Osteocyte (in vitro differentiated cells): ENCODE results near the gene SLC16A12. TPM values are rescaled to one million over a fixed set of nuclear protein-coding genes. Genes with fewer than 3 reads are reported as not detected.
A peak's percentile ranks its signal among the peaks of the same experiment; 100 is the strongest.

ENCODE experiments used
- DNase-seq: peaks from one replicate; pipeline ENCODE4 v3.0.0; 2021; ENCODE audit warnings: mixed read lengths; ENCODE audit not compliant: unreplicated experiment; ENCODE audit errors: extremely low spot score
- H3K27ac Mint-ChIP-seq: one replicate; pipeline ENCODE4 v1.8.0; 2021; ENCODE audit warnings: mild to moderate bottlenecking, mixed read lengths; ENCODE audit not compliant: unreplicated experiment
- H3K27me3 Mint-ChIP-seq: one replicate; pipeline ENCODE4 v1.8.0; 2021; ENCODE audit warnings: mixed read lengths; ENCODE audit not compliant: unreplicated experiment
- H3K36me3 Mint-ChIP-seq: one replicate; pipeline ENCODE4 v1.8.0; 2021; ENCODE audit warnings: mixed read lengths; ENCODE audit not compliant: unreplicated experiment
- H3K4me1 Mint-ChIP-seq: one replicate; pipeline ENCODE4 v1.8.0; 2021; ENCODE audit warnings: mixed read lengths; ENCODE audit not compliant: unreplicated experiment
- H3K4me3 Mint-ChIP-seq: one replicate; pipeline ENCODE4 v1.8.0; 2021; ENCODE audit warnings: mild to moderate bottlenecking, moderate library complexity, mixed read lengths; ENCODE audit not compliant: unreplicated experiment
- H3K9me3 Mint-ChIP-seq: one replicate; pipeline ENCODE4 v1.8.0; 2021; ENCODE audit warnings: mixed read lengths; ENCODE audit not compliant: unreplicated experiment
- total RNA-seq: library from RNA; stranded (reverse); gene quantifications from 2 replicates; pipeline ENCODE4 v1.2.1, GENCODE V29; 2021
- TF ChIP-seq, protein P1 (sequence below): fragments of 200-600 bp; sonication (generic); IDR thresholded peaks from 2 replicates; pipeline ENCODE4 v1.5.0; 2021; ENCODE audit warnings: antibody characterized with exemption, mild to moderate bottlenecking, moderate library complexity

Gene SLC16A12
- total RNA-seq, 1 donor from 2014 or later: 8.4 TPM

DNA sequence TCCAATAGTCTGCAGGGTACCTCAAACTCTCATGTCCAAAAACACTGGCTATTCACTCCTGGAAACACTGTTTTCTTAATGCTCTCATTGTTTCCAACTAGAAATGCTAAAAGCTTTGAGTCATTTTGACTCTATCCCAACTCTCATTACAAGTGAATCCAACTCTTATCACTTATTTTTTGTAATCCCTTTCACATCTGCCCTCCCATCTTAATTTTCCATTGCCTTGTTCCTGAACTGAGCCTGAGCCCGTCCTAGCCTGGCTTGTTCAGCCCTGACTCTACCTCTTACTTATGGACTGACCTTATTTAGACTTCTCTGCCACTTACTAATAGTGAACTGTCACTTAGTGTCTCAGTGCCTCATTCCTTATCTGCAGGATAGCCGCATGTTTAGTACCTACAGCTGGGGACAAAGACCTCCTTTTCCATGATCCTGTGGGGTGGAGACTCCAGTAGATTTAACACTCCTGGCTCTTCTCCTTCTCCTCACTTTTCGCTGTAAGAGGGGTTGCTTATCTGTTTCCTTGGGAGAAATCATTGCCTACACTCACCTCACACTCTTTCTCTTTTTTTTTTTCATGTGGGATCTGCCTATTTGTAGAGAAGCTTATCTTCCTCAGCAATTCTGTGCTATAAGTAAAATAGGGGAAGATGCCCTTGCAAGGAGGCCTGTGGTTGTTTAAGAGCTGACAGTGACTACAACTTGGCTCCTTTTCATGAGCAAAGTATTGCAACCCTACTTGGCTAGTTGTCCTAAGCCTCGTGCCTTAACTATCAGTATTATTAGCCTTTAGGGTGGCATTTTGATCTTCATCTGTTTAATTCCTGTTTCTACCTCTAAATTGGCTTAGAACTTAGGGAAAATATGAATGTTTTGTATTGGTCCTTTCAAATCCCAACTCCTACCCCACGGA lies 56.4 kb downstream of the SLC16A12 start:
- H3K36me3 Mint-ChIP-seq: no peaks in the 10 kb centered on the region
- peak overlapping the region; percentile 93 for H3K27ac Mint-ChIP-seq
- peaks cover 82% of the 10 kb centered on the region for H3K4me1 Mint-ChIP-seq
- no peaks in the 10 kb centered on the region for H3K9me3 Mint-ChIP-seq
- no peaks in the 10 kb centered on the region for H3K27me3 Mint-ChIP-seq
- TF ChIP-seq, protein P1, sequence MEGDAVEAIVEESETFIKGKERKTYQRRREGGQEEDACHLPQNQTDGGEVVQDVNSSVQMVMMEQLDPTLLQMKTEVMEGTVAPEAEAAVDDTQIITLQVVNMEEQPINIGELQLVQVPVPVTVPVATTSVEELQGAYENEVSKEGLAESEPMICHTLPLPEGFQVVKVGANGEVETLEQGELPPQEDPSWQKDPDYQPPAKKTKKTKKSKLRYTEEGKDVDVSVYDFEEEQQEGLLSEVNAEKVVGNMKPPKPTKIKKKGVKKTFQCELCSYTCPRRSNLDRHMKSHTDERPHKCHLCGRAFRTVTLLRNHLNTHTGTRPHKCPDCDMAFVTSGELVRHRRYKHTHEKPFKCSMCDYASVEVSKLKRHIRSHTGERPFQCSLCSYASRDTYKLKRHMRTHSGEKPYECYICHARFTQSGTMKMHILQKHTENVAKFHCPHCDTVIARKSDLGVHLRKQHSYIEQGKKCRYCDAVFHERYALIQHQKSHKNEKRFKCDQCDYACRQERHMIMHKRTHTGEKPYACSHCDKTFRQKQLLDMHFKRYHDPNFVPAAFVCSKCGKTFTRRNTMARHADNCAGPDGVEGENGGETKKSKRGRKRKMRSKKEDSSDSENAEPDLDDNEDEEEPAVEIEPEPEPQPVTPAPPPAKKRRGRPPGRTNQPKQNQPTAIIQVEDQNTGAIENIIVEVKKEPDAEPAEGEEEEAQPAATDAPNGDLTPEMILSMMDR: no peak
- H3K4me3 Mint-ChIP-seq: no peak overlapping the region
- no peak for DNase-seq

GRCh38 chr10:89478085-89478738 lies 57.2 kb downstream of the SLC16A12 start:
- Mint-ChIP-seq H3K36me3 (peaks cover 2% of the 10 kb centered on the region), H3K27ac (peak overlapping the region; percentile 93), H3K27me3 (no peaks in the 10 kb centered on the region), H3K4me1 (peaks cover 86% of the 10 kb centered on the region), H3K9me3 (no peaks in the 10 kb centered on the region), H3K4me3 (no peak overlapping the region)
- TF ChIP-seq, protein P1: no peak
- DNase-seq: no peak

GRCh38 chr10:89476150-89476549 lies 59.2 kb downstream of the SLC16A12 start:
- H3K27ac Mint-ChIP-seq: peak overlapping the region; percentile 95
- peaks cover 2% of the 10 kb centered on the region for H3K36me3 Mint-ChIP-seq
- no peak overlapping the region for H3K4me3 Mint-ChIP-seq
- no peaks in the 10 kb centered on the region for H3K27me3 Mint-ChIP-seq
- no peak for DNase-seq
- TF ChIP-seq, protein P1: no peak
- H3K9me3 Mint-ChIP-seq: no peaks in the 10 kb centered on the region
- H3K4me1 Mint-ChIP-seq: peaks cover 76% of the 10 kb centered on the region

- TF ChIP-seq, protein P1: no peak
- Mint-ChIP-seq H3K4me1 (peaks cover 76% of the 10 kb centered on the region), H3K27me3 (no peaks in the 10 kb centered on the region), H3K9me3 (no peaks in the 10 kb centered on the region), H3K36me3 (peaks cover 2% of the 10 kb centered on the region), H3K4me3 (no peak overlapping the region), H3K27ac (peak overlapping the region; percentile 95)
- no peak for DNase-seq
Measured at GRCh38 chr10:89475591-89475998, 59.8 kb downstream of the SLC16A12 start.

- H3K36me3 Mint-ChIP-seq: peaks cover 2% of the 10 kb centered on the region
- TF ChIP-seq, protein P1: no peak
- no peak overlapping the region for H3K4me3 Mint-ChIP-seq
- no peaks in the 10 kb centered on the region for H3K9me3 Mint-ChIP-seq
- H3K27ac Mint-ChIP-seq: peak overlapping the region; percentile 95
- no peak for DNase-seq
- H3K27me3 Mint-ChIP-seq: no peaks in the 10 kb centered on the region
- peaks cover 76% of the 10 kb centered on the region for H3K4me1 Mint-ChIP-seq
Measured at GRCh38 chr10:89475125-89475524, 60.3 kb downstream of the SLC16A12 start.
